H9 (cell line): ENCODE data around the gene BACH2. TPM values are rescaled to one million over a fixed set of nuclear protein-coding genes. Genes with fewer than 3 reads are reported as not detected.

ENCODE experiments used
- DNase-seq: peaks from one replicate; pipeline ENCODE4 v3.0.0-alpha.2; 2017
- H2AFZ ChIP-seq: one replicate; pipeline ENCODE4 v1.6.1; 2013; ENCODE audit warnings: mild to moderate bottlenecking, low read length, control low read depth, moderate library complexity
- H2AK5ac ChIP-seq: 2 replicates; pipeline ENCODE4 v1.6.1; 2013; ENCODE audit warnings: low read length, control low read depth, mixed read lengths; ENCODE audit not compliant: insufficient read length
- H2BK120ac ChIP-seq: one replicate; pipeline ENCODE4 v1.6.1; 2013; ENCODE audit warnings: low read depth, mild to moderate bottlenecking, low read length, control low read depth, inconsistent platforms; ENCODE audit not compliant: poor library complexity, severe bottlenecking
- H2BK12ac ChIP-seq: 2 replicates; pipeline ENCODE4 v1.6.1; 2013; ENCODE audit warnings: low read length, control low read depth, mixed read lengths, low read depth; ENCODE audit not compliant: insufficient read length
- H2BK15ac ChIP-seq: 2 replicates; pipeline ENCODE4 v1.6.1; 2013; ENCODE audit warnings: low read depth, low read length, control low read depth
- H2BK20ac ChIP-seq: one replicate; pipeline ENCODE4 v1.6.1; 2013; ENCODE audit warnings: low read depth, mild to moderate bottlenecking, low read length, control low read depth, inconsistent platforms; ENCODE audit not compliant: poor library complexity, severe bottlenecking
- H2BK5ac ChIP-seq: 2 replicates; pipeline ENCODE4 v1.6.1; 2013; ENCODE audit warnings: low read length, control low read depth, mixed read lengths; ENCODE audit not compliant: insufficient read length
- H3K14ac ChIP-seq: 2 replicates; pipeline ENCODE4 v1.6.1; 2013; ENCODE audit warnings: low read length, control low read depth; ENCODE audit not compliant: insufficient read depth
- H3K18ac ChIP-seq: 2 replicates; pipeline ENCODE4 v1.6.1; 2013; ENCODE audit warnings: low read depth, mild to moderate bottlenecking, mixed read lengths, low read length, control low read depth; ENCODE audit not compliant: insufficient read length
- H3K23ac ChIP-seq: 2 replicates; pipeline ENCODE4 v1.6.1; 2013; ENCODE audit warnings: low read length, control low read depth, mixed read lengths, low read depth; ENCODE audit not compliant: insufficient read length
- H3K23me2 ChIP-seq: 2 replicates; pipeline ENCODE4 v1.6.1; 2013; ENCODE audit warnings: low read depth, mild to moderate bottlenecking, mixed read lengths, low read length, control low read depth; ENCODE audit not compliant: insufficient read length, poor library complexity, severe bottlenecking
- H3K27ac ChIP-seq: 2 replicates; pipeline ENCODE4 v1.5.1; 2013; ENCODE audit warnings: low read length, control low read depth, mixed read lengths, low read depth; ENCODE audit not compliant: insufficient read length
- H3K27me3 ChIP-seq: 2 replicates; pipeline ENCODE4 v1.6.1; 2013; ENCODE audit warnings: low read length, control low read depth, inconsistent platforms; ENCODE audit not compliant: insufficient read depth
- H3K4ac ChIP-seq: 2 replicates; pipeline ENCODE4 v1.6.1; 2013; ENCODE audit warnings: low read depth, mild to moderate bottlenecking, control low read depth, inconsistent platforms, low read length, moderate library complexity
- H3K4me1 ChIP-seq: 2 replicates; pipeline ENCODE4 v1.6.1; 2013; ENCODE audit warnings: low read length, control low read depth, inconsistent platforms; ENCODE audit not compliant: insufficient read depth
- H3K4me2 ChIP-seq: 2 replicates; pipeline ENCODE4 v1.6.1; 2013; ENCODE audit warnings: low read length, control low read depth, mixed read lengths; ENCODE audit not compliant: insufficient read length, insufficient read depth
- H3K56ac ChIP-seq: 2 replicates; pipeline ENCODE4 v1.6.1; 2013; ENCODE audit warnings: low read depth, mild to moderate bottlenecking, mixed read lengths, low read length, control low read depth; ENCODE audit not compliant: insufficient read length
- H3K79me1 ChIP-seq: 2 replicates; pipeline ENCODE4 v1.6.1; 2013; ENCODE audit warnings: low read depth, mild to moderate bottlenecking, moderate library complexity, low read length, control low read depth, inconsistent platforms; ENCODE audit not compliant: insufficient read depth, poor library complexity, severe bottlenecking
- H3K79me2 ChIP-seq: 2 replicates; pipeline ENCODE4 v1.6.1; 2013; ENCODE audit warnings: low read length, control low read depth, inconsistent platforms; ENCODE audit not compliant: insufficient read depth
- H3K9ac ChIP-seq: 2 replicates; pipeline ENCODE4 v1.6.1; 2013; ENCODE audit warnings: low read length, control low read depth, mixed read lengths; ENCODE audit not compliant: insufficient read length; ENCODE audit errors: extremely low read depth
- H3K9me3 ChIP-seq: one replicate; pipeline ENCODE4 v1.6.1; 2013; ENCODE audit warnings: low read depth, low read length, inconsistent platforms; ENCODE audit not compliant: control insufficient read depth
- H3T11ph ChIP-seq: one replicate; pipeline ENCODE4 v1.6.1; 2013; ENCODE audit warnings: mild to moderate bottlenecking, low read length, control low read depth, inconsistent platforms
- H4K20me1 ChIP-seq: one replicate; pipeline ENCODE4 v1.6.1; 2013; ENCODE audit not compliant: control insufficient read depth, insufficient read length, insufficient read depth
- H4K5ac ChIP-seq: 2 replicates; pipeline ENCODE4 v1.6.1; 2013; ENCODE audit warnings: low read depth, mild to moderate bottlenecking, mixed read lengths, low read length, control low read depth; ENCODE audit not compliant: insufficient read length
- H4K8ac ChIP-seq: replicated peaks from 2 replicates; pipeline ENCODE4 v1.6.1; 2013; ENCODE audit warnings: low read length, control low read depth, mixed read lengths, low read depth; ENCODE audit not compliant: insufficient read length
- H4K91ac ChIP-seq: 2 replicates; pipeline ENCODE4 v1.6.1; 2013; ENCODE audit warnings: low read depth, mild to moderate bottlenecking, moderate library complexity, mixed read lengths, low read length, control low read depth; ENCODE audit not compliant: insufficient read length
- H3K27ac Mint-ChIP-seq, 3 experiments: 2 replicates in 2 of 3; 3 replicates in 1 of 3; pipeline ENCODE4 v1.8.0; 2020 to 2021; ENCODE audit warnings: mixed read lengths in 3 of 3, mild to moderate bottlenecking in 1 of 3, moderate library complexity in 1 of 3
- H3K27me3 Mint-ChIP-seq: 2 replicates; pipeline ENCODE4 v1.8.0; 2021; ENCODE audit warnings: low read depth, mild to moderate bottlenecking, moderate library complexity, mixed read lengths
- H3K36me3 Mint-ChIP-seq, 3 experiments: 2 replicates in 2 of 3; 3 replicates in 1 of 3; pipeline ENCODE4 v1.8.0; 2020 to 2021; ENCODE audit warnings: low read depth in 3 of 3, mixed read lengths in 3 of 3; ENCODE audit not compliant: insufficient read depth in 1 of 3
- H3K4me1 Mint-ChIP-seq, 2 experiments: 2 replicates each; pipeline ENCODE4 v1.8.0; 2020; ENCODE audit warnings: mixed read lengths in 2 of 2
- H3K4me3 Mint-ChIP-seq, 2 experiments: 2 replicates in 1 of 2; 3 replicates in 1 of 2; pipeline ENCODE4 v1.8.0; 2020 to 2021; ENCODE audit warnings: mild to moderate bottlenecking in 2 of 2, mixed read lengths in 2 of 2, moderate library complexity in 1 of 2
- H3K9me3 Mint-ChIP-seq, 2 experiments: 2 replicates in 1 of 2; 3 replicates in 1 of 2; pipeline ENCODE4 v1.8.0; 2020; ENCODE audit warnings: mild to moderate bottlenecking in 2 of 2, mixed read lengths in 2 of 2, moderate library complexity in 1 of 2
- WGBS: extraction: QIAGEN DNeasy Blood & Tissue Kit; methylation state at CpG from one replicate; pipeline ENCODE4 v1.1.7; 2013; ENCODE audit warnings: missing lambda C conversion rate, low lambda C conversion rate, mixed read lengths; ENCODE audit not compliant: insufficient read length; ENCODE audit errors: extremely low coverage; 5-methylcytosine and 5-hydroxymethylcytosine counted together
- total RNA-seq: library from RNA; stranded (reverse); gene quantifications from 2 replicates; pipeline ENCODE4 v1.2.1, GENCODE V29; 2021
- TF ChIP-seq, protein P1 (sequence below): fragments of 200-600 bp; sonication (generic); conservative IDR thresholded peaks from 3 replicates; pipeline ENCODE4 v1.8.0; 2021; ENCODE audit warnings: antibody characterized with exemption, mild to moderate bottlenecking

The BACH2 gene
- total RNA-seq, 1 experiment from 2014 or later, result 2.0 TPM

DNA sequence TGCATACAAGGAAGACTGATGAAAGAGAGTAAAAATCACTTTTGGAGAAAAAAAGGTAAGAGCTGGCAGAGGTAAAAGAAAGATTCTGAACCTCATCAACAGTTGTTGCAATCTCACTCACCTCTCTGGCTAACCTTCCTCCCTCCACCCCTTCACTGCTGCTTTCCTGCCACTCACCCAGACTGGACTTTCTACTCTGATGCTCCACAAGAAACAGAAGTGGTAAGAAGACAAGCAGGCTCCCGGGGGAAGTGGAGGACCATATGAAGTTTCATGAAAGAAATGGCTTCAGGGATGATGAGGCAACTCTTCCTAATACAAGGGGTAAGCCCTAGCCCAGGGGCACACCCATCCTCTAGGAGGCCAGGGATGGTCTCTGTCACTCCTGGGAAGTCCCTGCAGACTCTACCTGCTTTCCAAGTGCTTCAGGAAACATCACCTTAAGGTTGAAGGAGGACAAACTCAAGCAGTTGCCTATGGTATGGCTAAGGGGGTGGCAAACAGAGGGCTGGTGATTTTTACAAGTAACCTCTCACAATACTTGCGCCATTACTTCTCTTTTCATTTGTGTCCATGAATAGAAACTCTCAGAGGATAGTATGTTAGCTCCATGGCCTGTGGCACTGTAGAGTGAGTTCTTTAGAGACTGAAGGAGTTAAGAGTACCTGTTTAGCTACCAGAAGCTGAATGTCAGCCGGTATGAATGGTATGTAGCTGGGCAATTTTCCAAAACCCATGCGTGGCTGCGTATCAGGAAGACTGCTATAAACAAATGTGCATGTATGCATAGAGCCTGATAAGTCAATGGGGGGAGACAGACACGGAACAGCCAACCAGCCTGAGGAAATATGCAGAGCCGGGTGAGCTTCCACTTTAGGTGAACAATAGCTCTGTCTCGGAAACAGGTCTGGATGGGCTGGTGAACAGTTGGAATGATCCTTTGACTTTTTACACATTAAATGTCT, 112.0 kb downstream of the BACH2 start:
- no CpG with 5 or more reads among the region's 8 CpGs for WGBS
- Histone ChIP-seq H3K27me3 (no peaks in the 10 kb centered on the region), H3K9me3 (no peaks in the 10 kb centered on the region), H3K79me1 (no peaks in the 10 kb centered on the region), H4K8ac (no peak overlapping the region), H3K27ac (no peak overlapping the region), H2AFZ (no peak overlapping the region), H2BK20ac (no peak overlapping the region), H2BK120ac (no peak overlapping the region), H4K5ac (no peak overlapping the region), H3K23ac (no peak overlapping the region), H2BK12ac (no peak overlapping the region), H3T11ph (no peak overlapping the region), H3K56ac (no peak overlapping the region), H2BK5ac (no peak overlapping the region), H3K79me2 (no peaks in the 10 kb centered on the region), H3K4me1 (no peaks in the 10 kb centered on the region), H3K23me2 (no peaks in the 10 kb centered on the region), H3K18ac (no peak overlapping the region), H3K14ac (no peak overlapping the region), H3K4ac (no peak overlapping the region), H4K91ac (no peak overlapping the region), H3K4me2 (no peak overlapping the region), H4K20me1 (no peaks in the 10 kb centered on the region), H2AK5ac (no peak overlapping the region), H3K9ac (no peak overlapping the region), H2BK15ac (no peak overlapping the region)
- no peak overlapping the region for H3K27ac Mint-ChIP-seq
- TF ChIP-seq, protein P1, sequence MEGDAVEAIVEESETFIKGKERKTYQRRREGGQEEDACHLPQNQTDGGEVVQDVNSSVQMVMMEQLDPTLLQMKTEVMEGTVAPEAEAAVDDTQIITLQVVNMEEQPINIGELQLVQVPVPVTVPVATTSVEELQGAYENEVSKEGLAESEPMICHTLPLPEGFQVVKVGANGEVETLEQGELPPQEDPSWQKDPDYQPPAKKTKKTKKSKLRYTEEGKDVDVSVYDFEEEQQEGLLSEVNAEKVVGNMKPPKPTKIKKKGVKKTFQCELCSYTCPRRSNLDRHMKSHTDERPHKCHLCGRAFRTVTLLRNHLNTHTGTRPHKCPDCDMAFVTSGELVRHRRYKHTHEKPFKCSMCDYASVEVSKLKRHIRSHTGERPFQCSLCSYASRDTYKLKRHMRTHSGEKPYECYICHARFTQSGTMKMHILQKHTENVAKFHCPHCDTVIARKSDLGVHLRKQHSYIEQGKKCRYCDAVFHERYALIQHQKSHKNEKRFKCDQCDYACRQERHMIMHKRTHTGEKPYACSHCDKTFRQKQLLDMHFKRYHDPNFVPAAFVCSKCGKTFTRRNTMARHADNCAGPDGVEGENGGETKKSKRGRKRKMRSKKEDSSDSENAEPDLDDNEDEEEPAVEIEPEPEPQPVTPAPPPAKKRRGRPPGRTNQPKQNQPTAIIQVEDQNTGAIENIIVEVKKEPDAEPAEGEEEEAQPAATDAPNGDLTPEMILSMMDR, result no peak
- H3K36me3 Mint-ChIP-seq, result no peaks in the 10 kb centered on the region
- peaks cover 0 to 2% of the 10 kb centered on the region in 2 experiments; a peak in 1 of 5 replicates for H3K9me3 Mint-ChIP-seq
- peaks cover 6% of the 10 kb centered on the region in 2 experiments for H3K4me1 Mint-ChIP-seq
- DNase-seq, result no peak
- no peaks in the 10 kb centered on the region for H3K27me3 Mint-ChIP-seq
- no peak overlapping the region for H3K4me3 Mint-ChIP-seq
